Liver (tissue), 3 donors: ENCODE data around the gene BRINP3.

ENCODE experiments used
- RAD21 ChIP-seq, 2 donors: IDR thresholded peaks; 2 replicates each; pipeline ENCODE4 v1.6.1; 2016; ENCODE audit warnings: antibody characterized with exemption in 2 of 2, mild to moderate bottlenecking in 2 of 2
- TF ChIP-seq, protein P1 (sequence below): IDR thresholded peaks from 2 replicates; pipeline ENCODE4 v1.6.1; 2016; ENCODE audit warnings: antibody characterized with exemption
- TF ChIP-seq, protein P2 (sequence below): IDR thresholded peaks from 2 replicates; pipeline ENCODE4 v1.6.1; 2016; ENCODE audit warnings: antibody characterized with exemption, mild to moderate bottlenecking
- TF ChIP-seq, protein P3 (sequence below): fragments of 150-350 bp; IDR thresholded peaks from 2 replicates; pipeline ENCODE4 v1.5.1; 2017; ENCODE audit warnings: improper control_type of control experiment, low read depth, low read length; ENCODE audit not compliant: missing input control
- donor health status: healthy.
- donor health status: healthy.

DNA sequence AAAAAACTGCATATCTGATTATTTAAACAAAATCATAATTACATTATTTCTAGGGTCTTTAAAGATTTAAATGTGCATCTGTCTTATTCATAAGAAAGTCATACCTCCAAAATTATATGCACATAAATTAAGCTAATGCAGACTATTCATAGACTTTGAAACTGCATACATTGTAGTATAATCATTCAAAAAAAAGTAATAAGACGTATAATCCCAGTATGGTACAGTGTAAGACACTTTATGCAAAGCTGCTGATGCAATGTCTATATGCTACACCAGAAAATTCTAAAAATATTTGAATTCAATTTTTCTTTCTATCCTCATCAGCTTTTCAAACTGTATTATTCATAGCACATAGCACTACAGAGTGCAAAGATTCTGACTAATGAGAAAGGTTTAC is 22.0 kb downstream of the BRINP3 start:
- TF ChIP-seq, protein P1, sequence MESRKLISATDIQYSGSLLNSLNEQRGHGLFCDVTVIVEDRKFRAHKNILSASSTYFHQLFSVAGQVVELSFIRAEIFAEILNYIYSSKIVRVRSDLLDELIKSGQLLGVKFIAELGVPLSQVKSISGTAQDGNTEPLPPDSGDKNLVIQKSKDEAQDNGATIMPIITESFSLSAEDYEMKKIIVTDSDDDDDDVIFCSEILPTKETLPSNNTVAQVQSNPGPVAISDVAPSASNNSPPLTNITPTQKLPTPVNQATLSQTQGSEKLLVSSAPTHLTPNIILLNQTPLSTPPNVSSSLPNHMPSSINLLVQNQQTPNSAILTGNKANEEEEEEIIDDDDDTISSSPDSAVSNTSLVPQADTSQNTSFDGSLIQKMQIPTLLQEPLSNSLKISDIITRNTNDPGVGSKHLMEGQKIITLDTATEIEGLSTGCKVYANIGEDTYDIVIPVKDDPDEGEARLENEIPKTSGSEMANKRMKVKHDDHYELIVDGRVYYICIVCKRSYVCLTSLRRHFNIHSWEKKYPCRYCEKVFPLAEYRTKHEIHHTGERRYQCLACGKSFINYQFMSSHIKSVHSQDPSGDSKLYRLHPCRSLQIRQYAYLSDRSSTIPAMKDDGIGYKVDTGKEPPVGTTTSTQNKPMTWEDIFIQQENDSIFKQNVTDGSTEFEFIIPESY, result no peak
- TF ChIP-seq, protein P2, sequence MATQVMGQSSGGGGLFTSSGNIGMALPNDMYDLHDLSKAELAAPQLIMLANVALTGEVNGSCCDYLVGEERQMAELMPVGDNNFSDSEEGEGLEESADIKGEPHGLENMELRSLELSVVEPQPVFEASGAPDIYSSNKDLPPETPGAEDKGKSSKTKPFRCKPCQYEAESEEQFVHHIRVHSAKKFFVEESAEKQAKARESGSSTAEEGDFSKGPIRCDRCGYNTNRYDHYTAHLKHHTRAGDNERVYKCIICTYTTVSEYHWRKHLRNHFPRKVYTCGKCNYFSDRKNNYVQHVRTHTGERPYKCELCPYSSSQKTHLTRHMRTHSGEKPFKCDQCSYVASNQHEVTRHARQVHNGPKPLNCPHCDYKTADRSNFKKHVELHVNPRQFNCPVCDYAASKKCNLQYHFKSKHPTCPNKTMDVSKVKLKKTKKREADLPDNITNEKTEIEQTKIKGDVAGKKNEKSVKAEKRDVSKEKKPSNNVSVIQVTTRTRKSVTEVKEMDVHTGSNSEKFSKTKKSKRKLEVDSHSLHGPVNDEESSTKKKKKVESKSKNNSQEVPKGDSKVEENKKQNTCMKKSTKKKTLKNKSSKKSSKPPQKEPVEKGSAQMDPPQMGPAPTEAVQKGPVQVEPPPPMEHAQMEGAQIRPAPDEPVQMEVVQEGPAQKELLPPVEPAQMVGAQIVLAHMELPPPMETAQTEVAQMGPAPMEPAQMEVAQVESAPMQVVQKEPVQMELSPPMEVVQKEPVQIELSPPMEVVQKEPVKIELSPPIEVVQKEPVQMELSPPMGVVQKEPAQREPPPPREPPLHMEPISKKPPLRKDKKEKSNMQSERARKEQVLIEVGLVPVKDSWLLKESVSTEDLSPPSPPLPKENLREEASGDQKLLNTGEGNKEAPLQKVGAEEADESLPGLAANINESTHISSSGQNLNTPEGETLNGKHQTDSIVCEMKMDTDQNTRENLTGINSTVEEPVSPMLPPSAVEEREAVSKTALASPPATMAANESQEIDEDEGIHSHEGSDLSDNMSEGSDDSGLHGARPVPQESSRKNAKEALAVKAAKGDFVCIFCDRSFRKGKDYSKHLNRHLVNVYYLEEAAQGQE, result no peak
- TF ChIP-seq, protein P3, sequence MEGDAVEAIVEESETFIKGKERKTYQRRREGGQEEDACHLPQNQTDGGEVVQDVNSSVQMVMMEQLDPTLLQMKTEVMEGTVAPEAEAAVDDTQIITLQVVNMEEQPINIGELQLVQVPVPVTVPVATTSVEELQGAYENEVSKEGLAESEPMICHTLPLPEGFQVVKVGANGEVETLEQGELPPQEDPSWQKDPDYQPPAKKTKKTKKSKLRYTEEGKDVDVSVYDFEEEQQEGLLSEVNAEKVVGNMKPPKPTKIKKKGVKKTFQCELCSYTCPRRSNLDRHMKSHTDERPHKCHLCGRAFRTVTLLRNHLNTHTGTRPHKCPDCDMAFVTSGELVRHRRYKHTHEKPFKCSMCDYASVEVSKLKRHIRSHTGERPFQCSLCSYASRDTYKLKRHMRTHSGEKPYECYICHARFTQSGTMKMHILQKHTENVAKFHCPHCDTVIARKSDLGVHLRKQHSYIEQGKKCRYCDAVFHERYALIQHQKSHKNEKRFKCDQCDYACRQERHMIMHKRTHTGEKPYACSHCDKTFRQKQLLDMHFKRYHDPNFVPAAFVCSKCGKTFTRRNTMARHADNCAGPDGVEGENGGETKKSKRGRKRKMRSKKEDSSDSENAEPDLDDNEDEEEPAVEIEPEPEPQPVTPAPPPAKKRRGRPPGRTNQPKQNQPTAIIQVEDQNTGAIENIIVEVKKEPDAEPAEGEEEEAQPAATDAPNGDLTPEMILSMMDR, result no peak
- TF ChIP-seq RAD21 (IDR thresholded peaks at IDR 0.05), result no peak
